Activated CD8-positive, alpha-beta memory T cell treated with anti-CD3 and anti-CD28 coated beads for 48 hours (primary cell): ENCODE results near the gene IFI35.
A peak's percentile ranks its signal among the peaks of the same experiment; 100 is the strongest.
"Not testable (repeated sequence)": the region's sequence is repeated elsewhere in the genome, so short reads cannot be mapped to it uniquely, and the experiment has no call there.

ENCODE experiments used
- DNase-seq, 3 experiments: peaks; one replicate each; pipeline ENCODE4 v3.0.0-alpha.2; 2020; ENCODE audit warnings: low read depth in 2 of 3, low spot score in 2 of 3

Gene IFI35

GRCh38 chr17:42997390-42997983 is 9.1 kb upstream of the IFI35 start:
- no peak for DNase-seq

GRCh38 chr17:42997984-42998938 is 8.3 kb upstream of the IFI35 start, which contains the start of gene RPL27:
TSS of gene RPL27 (plus strand) at chr17:42998419. CDS start at chr17:42998751, 332 bp downstream.
- peak; percentile 84 to 88 (median 86) for DNase-seq

- DNase-seq = no peak
These were observed 7.5 kb upstream of the IFI35 start for GRCh38 chr17:42999003-42999525.

GRCh38 chr17:43000894-43001293 is 5.7 kb upstream of the IFI35 start:
- not testable (repeated sequence) for DNase-seq

GRCh38 chr17:43003542-43004172 is 2.9 kb upstream of the IFI35 start:
- DNase-seq = no peak

- DNase-seq = no peak
These were observed 4.2 kb downstream of the IFI35 start for GRCh38 chr17:43010667-43011308.

GRCh38 chr17:43011728-43012472 is 5.3 kb downstream of the IFI35 start:
- no peak for DNase-seq

GRCh38 chr17:43013296-43013695 is 6.7 kb downstream of the IFI35 start:
- DNase-seq = no peak

- DNase-seq = no peak
These were observed 7.5 kb downstream of the IFI35 start for GRCh38 chr17:43014020-43014648.

GRCh38 chr17:43014649-43015542 is 8.3 kb downstream of the IFI35 start:
- no peak for DNase-seq

- DNase-seq = no peak
These were observed 9.0 kb downstream of the IFI35 start for GRCh38 chr17:43015579-43015978.

GRCh38 chr17:43016216-43016615 is 9.6 kb downstream of the IFI35 start:
- DNase-seq = no peak

GRCh38 chr17:43018008-43018853 is 11.6 kb downstream of the IFI35 start:
- DNase-seq = no peak

- DNase-seq = no peak
These were observed 12.3 kb downstream of the IFI35 start for GRCh38 chr17:43018932-43019331.

- DNase-seq = no peak
These were observed 12.8 kb downstream of the IFI35 start for GRCh38 chr17:43019418-43019817.

- no peak for DNase-seq
These were observed 13.5 kb downstream of the IFI35 start for GRCh38 chr17:43020030-43020621.
